NCI-H446 (cell line): ENCODE results near the gene LCN9.
"Not testable (repeated sequence)": the region's sequence is repeated elsewhere in the genome, so short reads cannot be mapped to it uniquely, and the experiment has no call there.

ENCODE experiments used
- DNase-seq, 2 experiments: peaks; one replicate each; lab custom pipeline; 2025; lab: John Stamatoyannopoulos, UW

LCN9 gene

DNA sequence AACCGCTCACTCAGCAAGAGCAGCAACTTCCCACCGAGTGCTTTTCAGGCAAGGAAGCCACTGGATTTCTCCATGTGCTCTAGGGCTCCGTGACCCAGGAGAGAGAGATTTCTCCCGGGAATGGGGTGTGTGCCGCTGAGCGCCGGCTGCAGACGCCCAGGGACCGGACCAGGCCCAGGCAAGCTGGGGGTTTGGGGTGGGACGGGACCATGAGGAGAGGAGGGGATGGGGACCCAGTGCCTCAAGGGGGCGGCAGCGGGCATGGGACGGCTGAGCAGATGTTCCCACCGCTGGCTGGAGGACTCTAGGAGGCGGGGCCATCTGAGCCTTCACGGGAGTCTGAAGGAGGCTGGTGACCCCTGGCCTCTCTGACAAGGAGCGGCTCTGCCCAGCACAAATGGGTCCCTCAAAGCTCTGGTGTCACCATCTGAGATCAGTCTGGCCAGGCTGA lies 8.5 kb downstream of the LCN9 start:
- DNase-seq = no peak

DNA sequence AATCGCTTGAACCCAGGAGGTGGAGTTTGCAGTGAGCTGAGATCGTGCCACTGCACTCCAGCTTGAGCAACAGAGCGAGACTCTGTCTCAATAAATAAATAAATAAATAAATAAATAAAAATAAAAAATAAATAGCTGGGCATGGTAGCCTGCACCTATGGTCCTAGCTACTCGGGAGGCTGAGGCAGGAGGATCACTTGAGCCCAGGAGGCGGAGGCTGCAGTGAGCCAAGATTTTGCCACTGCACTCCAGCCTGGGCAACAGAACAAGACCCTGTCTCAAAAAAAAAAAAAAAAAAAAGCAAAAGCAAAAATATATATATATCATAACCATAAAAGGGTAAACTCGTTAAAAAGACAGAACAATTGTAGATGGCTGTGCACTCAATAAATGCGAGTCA lies 9.7 kb downstream of the LCN9 start:
- DNase-seq = not testable (repeated sequence)

DNA sequence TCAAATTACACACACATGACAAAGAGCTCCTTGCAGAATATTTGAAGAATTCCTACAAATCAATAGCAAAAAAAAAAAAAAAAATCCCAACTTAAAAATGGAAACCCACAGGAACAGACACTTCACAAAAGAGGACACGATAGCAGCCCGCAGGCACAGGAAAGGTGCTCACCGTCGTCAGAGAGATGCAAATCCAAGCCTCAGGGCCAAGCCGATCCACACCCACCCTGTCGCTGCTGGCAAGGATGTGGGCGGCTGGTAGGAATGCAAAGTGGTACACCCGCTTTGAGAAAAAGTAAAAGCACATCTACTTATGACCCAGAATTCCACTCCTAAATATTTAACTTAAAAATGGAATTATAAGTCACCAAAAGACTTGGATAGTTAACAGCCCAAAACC lies 10.8 kb downstream of the LCN9 start:
- no peak for DNase-seq

DNA sequence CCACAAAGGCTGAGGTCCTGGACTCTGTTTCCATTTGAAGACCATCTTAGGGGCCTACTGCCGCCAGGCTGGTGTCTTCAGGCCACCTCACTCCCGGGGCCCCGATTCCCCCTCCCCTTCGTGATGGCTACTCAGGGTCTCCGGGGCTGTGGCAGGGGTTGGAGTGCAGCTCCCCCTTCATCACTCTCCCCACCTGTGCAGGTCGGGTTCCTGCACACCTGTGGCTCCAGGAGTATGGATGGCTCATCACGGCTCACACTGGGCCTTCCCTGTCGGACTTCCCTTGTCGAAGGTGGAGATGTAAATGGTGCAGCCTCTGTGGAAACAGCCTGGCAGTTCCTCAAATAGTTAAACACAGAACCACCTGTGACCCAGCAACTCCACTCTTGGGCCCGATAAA lies 11.9 kb downstream of the LCN9 start:
- no peak for DNase-seq

DNA sequence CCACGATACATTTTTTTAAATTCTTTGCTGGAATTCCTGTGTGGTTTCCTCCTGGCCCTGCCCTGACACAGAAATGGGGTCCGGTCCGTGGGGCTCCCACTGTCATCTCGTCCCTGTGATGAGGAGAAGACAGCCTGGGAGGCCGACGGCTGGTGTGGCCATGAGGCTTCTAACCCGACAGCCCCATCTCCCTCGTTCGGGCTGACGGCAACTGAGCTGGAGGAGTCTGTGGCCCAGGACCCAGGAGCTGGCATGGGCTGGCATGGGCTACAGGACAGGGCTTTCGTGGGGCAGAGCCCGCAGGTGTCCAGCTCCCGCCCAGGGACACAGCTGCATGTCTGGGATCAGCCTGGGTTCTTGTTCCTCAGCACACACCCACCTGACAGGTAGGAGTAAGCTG lies 13.8 kb downstream of the LCN9 start:
- DNase-seq = no peak

DNA sequence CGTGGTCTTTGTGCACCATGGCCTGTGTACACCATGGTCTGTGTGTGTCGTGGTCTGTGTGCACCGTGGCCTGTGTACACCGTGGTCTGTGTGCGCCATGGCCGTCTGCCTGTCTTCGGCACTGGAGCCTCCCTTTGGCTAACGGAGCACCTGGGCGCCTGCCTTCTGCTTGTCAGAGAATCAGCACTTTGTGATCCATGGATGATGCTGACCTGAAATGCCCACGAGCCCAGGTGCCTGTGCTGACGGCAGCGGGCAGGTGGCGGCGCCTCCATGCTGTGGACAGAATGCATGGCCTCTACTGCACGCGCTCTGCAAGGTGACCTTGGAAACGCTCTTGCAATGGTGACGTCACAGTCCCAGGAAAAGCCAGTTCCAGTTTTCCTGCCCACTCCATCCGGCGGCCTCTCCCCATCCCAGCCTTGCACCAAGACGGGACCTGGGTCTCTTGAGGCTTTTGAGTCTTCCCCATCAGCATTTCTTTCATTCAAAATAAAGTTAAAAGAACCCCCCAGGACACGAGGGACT lies 14.6 kb downstream of the LCN9 start:
- no peak for DNase-seq

DNA sequence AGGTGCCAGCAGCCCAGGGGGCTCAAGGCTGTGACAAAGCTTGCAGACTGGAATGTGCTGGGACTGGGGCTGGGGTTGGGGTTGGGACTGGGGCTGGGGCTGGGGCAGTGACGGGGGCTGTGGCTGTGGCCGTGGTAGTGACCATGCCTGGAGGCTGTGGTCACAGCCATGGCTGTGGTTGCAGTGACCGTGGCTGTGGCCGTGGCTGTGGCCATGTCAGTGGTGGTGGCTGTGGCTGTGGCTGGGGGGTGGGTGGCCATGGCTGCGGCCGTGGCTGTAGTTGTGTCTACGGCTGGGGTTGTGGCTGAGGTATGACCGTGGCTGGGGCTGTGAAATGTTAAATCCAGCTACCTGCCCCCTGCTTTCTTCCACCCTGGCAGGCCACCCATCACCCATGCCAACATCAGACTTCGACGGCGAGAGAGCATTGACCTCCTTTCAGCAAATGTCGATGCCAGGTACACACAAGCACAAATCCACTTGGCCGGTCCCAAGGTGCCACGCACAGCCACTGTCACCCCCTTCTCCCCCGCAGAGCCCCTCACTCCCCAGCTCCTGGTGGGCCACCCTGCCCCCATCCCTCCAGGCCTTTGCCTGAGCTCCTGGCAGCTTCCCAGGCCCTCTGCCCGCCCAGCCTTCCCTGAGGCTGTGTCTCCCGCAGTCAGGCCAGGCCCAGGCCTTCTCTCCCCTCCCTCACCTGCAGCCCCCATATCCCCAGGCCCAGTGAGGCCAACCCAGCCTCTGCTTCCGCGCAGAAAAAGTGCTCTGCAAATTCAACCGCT lies 15.3 kb downstream of the LCN9 start:
- DNase-seq = no peak

DNA sequence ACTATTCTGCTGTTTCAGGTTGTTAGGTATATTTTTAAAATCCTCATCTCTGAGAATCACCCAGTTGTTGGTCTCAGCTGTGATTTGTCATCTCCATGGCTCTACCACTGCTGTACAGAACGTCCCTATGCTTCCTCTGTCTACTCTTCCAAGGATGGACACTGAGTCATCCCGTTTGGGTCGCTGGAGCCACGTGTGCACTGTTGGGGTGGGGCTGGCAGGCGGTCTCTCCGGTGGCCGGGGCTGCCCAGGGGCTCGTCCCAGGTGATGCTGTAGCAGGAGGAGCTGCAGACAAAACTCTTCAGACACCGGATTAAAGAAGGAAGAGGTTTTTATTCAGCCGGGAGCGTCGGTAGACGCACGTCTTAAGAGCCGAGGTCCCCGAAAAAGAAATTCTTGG lies 16.9 kb downstream of the LCN9 start:
- no peak for DNase-seq

DNA sequence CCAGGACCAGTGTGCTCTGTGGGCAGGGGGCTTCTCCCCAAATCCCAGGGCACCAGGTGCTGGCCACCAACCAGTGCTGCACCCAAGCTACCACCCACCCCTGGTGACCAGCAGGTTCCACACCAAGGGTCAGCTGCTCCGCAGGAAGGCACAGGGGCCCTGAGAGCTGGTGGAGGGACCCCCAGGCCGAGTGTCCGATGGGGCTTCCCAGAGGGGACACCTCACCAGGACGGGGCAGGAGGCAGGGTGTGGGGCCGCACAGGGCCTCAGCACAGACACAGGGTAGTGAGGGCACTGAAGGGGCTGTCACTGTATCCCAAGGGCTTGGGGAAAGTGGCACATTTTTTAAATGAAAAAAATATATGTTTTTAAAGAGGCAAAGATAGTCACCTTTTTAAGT lies 18.1 kb downstream of the LCN9 start:
- DNase-seq = no peak

DNA sequence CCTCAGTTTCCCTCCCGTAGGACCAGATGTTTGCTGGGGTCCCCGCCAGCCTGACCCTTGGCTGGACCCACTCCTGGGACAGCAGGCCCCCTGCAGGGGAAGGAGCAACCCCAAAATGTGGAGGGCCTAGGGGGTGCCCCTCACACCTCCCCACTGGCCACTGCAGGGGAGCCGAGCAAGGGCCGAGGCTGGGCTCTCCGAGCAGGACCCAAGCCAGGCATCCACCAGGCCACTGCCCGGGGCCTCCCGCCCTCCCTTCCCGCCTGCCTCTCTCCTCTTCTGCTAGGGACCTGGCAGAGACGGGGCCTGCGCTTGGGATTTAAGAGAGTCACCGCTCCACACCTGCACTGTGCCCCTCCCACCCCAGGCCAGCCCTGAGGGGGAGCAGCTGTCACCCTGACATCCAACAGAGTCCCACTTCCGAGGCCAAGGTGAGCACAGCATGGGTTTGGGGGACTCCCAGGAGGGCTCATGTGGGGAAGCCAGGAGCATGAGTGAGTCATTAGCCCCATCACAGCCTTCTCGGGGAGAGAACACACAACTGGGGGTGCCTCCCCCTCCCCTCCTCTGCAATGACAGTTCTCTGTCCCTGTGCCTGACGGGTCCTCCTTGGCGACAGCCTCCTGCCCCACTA lies 20.4 kb downstream of the LCN9 start:
- no peak for DNase-seq

DNA sequence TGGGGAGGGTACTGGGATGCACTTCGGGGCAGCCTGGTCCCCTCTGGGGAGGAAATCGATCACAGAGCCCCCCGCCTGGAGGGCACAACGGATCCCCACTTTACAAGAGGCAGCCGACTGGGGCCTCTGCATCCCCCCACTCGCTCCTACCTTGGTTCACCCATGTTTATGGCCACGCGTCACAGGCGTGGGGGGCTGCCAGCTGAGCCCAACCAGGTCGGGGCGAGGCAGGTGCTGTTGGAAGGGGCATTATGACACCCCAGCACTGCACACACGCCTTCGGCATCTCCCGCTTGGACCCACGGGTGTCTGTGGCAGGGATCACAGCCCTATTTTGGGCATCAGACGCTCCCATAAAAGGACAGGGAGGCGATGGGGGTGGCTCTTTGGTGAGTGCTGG lies 21.6 kb downstream of the LCN9 start:
- no peak for DNase-seq

DNA sequence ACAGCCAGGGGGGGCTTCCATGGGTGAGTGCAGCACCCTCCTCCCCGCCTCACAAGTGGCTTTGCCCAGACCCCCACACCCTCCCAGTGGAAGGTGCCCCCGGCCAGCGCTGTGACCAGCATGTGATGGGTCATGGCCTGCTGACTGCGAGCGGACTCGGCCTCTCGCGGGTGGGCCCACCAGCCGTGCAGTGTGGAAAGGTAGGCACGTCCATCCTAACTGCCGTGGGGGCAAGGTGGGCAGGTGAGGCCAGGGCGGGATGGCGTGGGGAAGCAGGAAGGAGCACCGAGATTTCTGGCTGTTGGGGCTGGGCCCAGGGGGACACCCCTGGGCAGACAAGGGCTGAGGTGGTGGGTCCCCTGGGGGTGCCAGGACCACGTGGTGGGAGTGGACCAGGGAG lies 24.1 kb downstream of the LCN9 start:
- no peak for DNase-seq

DNA sequence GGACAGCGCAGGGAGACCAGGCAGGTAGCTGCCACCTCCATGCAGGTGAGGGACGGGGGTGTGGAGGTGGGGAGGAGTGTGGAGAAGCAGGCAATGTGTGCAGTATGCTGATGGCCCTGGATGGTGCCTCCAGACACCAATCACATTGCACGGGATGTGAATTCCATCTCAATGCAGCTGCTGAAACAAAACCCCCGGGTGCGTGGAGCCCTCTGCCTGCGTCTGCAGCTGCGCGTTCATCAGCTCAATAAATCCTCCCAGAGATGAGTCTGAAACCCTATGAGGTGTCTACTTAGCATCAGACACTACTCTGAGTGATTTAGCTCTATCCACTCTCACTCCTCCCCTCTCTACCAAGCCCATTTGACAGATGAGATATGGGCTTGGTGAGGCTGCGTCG lies 25.9 kb downstream of the LCN9 start:
- DNase-seq = no peak

DNA sequence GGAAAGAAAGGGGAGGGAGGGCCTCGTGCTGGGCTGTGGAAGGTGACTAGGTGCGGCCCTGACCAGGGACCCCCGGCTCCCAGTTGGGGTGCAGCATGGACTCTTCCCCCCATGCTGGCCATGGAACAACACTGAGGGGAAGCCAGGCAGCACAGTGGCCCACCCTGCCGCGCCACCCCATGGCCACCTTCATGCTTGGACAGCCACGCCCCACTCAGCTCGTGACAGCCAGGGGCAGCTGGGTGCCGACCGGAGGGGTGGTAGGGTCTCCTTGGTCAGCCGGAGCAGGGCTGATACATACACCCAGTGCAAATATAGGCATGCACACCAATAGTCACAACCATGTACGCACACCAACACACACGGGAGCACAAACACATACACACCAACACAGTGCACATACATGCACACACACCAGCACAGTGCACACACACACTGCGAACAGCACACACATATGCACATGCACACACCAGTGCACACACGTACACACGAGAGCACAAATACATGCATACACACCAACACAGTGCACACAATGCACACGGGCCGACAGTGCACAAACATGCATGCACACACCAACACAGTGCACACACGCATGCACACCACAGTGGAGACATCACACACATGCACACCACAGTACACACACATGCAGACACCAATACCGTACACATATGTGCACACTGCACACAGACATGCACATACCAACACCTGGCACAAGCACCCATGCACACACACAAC lies 27.9 kb downstream of the LCN9 start:
- DNase-seq = no peak

DNA sequence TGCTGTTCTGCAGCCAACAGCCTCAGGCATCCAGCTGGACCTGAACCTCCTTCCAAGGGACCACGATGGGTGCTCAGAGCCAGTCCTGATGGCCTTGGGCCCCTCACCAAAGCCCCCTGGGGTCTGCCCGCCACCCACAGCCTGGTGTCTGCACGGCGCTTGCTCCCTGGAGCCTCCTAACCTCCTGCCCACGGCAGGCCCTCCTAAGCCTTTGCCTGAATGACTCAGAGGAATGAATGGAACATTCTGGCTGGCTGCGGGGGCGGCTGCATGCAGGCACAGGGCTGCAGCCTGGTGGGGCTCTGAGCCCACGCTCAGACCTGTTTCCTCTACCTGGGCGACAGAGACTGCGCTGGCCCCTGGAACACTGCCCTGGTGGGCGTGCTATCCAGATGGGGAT lies 29.3 kb downstream of the LCN9 start:
- no peak for DNase-seq

DNA sequence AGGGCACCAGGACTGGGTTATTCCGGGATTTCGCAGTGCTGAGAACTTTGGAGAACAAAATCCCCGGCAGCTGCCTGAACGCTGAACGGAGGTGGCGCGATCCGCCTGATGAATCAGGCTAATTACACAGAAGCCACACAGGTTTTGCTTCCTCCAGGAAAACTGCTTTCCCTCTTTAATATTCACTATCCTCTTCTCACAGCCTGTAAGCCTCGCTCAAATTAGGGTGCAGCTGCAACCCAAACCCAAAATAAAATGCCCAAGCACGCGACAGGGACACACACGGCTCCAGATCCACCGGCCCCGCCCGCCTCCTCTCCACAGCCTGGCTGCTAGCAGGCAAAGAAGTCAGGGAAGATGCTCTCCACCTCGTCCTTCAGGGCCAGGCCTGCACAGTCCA lies 30.2 kb downstream of the LCN9 start:
- no peak for DNase-seq

DNA sequence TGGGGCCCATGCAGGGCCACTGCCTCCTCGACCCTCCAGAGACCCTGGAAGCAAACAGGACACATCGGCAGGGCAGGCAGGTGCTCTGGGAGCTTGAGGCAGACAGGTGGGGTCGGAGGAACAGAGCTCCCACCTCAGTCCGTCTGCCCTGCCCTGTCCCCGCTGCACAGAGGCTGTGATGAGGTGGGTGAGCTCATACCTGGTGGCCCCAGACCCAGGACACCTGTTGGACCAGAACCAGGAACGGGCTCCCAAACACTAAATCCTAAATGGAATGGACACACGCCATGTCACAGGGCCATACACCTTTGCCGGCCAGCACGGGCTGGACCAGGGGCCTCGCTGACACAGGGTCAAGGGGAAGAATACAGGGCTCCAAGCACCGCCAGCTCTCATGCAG lies 30.7 kb downstream of the LCN9 start:
- no peak for DNase-seq

DNA sequence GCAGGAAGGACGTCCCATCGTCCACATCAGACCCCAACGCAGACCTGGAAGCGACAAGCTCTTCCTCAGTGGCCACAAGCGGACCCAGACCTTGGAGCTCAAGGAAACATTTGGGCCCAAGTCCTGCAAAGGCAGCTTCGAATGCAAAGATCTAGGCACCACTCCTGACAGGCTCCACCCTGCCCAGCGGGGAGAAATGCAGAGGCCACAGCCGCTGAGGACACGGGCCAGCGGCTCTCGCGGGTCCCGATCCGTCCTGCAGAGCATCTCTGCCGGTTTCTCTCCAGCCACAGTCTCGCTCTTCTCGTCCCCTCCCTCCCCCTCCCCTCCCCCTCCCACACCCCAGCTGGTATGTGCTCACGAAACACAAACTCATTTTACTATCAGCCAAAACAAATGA lies 31.3 kb downstream of the LCN9 start:
- no peak for DNase-seq

DNA sequence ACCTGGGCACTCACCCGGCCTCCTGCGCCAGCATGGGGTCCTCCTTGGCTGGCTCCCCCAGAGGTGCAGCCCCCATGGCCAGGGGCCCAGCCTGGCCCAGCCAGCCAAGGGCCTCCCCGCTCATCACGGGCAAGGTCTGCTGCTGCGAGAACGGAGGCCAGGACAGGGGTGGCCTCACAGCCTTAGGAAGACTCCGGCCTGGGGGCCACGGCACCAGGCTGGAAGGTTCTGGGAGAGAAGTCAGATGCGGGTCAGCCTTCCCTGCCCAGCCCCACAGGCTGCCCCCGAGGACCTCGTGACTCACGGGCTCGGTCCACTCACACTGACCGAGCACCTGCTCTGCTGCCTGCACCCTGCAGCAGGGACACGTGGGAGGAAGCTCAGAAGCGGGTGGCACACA lies 31.9 kb downstream of the LCN9 start:
- DNase-seq = no peak

DNA sequence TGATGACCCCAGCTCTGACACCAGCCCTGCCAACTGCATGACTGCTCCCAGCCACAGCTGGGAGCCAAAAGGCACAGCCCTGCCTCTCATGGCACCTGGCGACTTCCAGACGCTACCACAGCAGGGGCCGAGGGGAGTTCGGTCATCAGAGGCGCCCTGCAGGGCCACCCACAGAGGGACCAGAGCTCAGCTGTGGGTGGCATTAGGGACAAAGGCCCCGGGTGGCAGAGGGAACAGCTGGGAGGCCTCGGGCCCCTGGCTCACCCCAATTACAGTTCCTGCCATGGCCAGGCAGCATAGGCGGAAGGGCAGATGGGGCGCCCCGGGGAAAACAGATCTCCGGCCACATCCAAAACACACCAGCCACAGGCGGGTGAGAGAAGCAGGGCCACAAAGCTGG lies 32.5 kb downstream of the LCN9 start:
- no peak for DNase-seq

DNA sequence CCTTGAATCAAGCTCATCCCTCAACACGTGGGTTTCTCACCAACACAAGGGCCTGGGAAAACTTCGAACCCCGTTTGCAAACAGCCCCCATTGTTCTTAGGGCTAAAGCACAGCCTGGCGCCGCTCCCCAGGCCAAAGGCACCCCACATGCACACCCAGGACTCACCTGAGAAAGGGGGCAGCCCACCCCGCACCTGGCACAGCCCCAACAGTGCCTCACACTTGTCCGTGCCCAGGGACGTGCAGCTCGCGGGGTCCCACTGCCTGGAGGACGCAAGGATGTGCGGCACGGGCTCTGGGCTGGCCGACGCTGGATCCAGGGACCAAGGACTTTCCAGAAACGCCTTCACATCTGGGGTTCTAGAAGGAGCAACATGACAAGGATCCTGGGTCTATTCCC lies 33.3 kb downstream of the LCN9 start:
- no peak for DNase-seq

DNA sequence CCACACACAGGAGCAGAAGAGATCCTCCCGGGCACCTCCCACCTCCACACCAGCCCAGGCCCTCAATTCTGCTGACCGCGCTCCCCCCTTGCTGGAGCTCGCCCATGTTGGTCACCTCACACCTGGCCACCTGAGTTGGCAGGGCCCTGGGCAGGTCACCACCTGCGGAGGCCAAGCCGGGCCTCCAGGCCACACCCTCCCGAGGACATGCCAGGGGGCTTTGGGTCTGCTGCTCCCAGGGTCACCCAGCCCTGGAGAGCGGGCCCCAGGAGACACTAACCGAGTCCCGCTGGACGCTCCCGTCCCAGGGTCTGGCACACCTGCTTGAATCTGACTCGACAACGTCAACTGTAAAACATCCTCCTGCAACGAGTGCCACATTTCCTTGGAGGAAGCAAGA lies 34.1 kb downstream of the LCN9 start:
- DNase-seq = no peak

DNA sequence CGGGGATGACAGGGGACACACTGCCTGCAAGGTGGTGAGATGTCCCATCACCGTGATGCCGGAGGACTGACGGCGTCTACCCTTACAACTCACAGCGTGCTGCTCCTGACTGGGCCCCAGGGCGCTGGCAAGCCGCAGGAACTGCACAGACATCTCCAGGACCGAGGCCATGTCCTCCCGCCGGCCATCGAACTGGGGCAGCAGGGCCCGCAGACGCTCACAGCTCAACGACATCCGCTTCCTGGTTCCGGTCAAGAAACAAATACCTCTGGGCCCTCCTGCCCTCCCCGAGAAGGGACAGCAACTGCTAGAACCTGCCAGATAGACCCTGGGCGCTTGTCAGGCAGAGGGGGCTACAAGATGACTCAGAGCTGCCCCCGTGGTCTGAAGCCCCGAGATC lies 35.1 kb downstream of the LCN9 start:
- DNase-seq = no peak
